Parathyroid adenoma (tissue), 2 donors: ENCODE data around the gene PIGZ.

ENCODE experiments used
- H2AFZ ChIP-seq: fragments of 300-600 bp; sonication (generic); one replicate; pipeline ENCODE4 v1.7.0; 2017; ENCODE audit warnings: antibody characterized with exemption, mild to moderate bottlenecking
- H3K27ac ChIP-seq: fragments of 300-600 bp; sonication (generic); one replicate; pipeline ENCODE4 v1.7.0; 2017
- H3K27me3 ChIP-seq: fragments of 300-600 bp; sonication (generic); one replicate; pipeline ENCODE4 v1.7.0; 2017; ENCODE audit warnings: low read length; ENCODE audit not compliant: control insufficient read depth, insufficient read depth
- H3K36me3 ChIP-seq: fragments of 300-600 bp; sonication (generic); one replicate; pipeline ENCODE4 v1.7.0; 2017; ENCODE audit warnings: low read length; ENCODE audit not compliant: control insufficient read depth, insufficient read depth
- H3K4me1 ChIP-seq: fragments of 300-600 bp; sonication (generic); one replicate; pipeline ENCODE4 v1.7.0; 2017; ENCODE audit warnings: control low read depth
- H3K4me2 ChIP-seq: fragments of 300-600 bp; sonication (generic); one replicate; pipeline ENCODE4 v1.7.0; 2017; ENCODE audit warnings: low read length
- H3K4me3 ChIP-seq: fragments of 300-600 bp; sonication (generic); one replicate; pipeline ENCODE4 v1.7.0; 2017; ENCODE audit warnings: low read depth, low read length
- H3K79me2 ChIP-seq: fragments of 300-600 bp; sonication (generic); one replicate; pipeline ENCODE4 v1.7.0; 2017; ENCODE audit warnings: control low read depth
- H3K9ac ChIP-seq: fragments of 300-600 bp; sonication (generic); one replicate; pipeline ENCODE4 v1.7.0; 2017; ENCODE audit warnings: mild to moderate bottlenecking
- H3K9me3 ChIP-seq: fragments of 300-600 bp; sonication (generic); one replicate; pipeline ENCODE4 v1.7.0; 2017; ENCODE audit warnings: low read length; ENCODE audit not compliant: control insufficient read depth
- CTCF ChIP-seq: fragments of 300-600 bp; sonication (generic); IDR thresholded peaks from one replicate; pipeline ENCODE4 v1.7.0; 2017; ENCODE audit warnings: antibody characterized with exemption, mild to moderate bottlenecking
- donor health status: primary hyperparathyroidism.

The PIGZ gene

GRCh38 chr3:196995027-196995426 lies 26.4 kb upstream of the PIGZ start:
- H3K27me3 ChIP-seq: no peaks in the 10 kb centered on the region
- TF ChIP-seq CTCF: no peak
- no peak overlapping the region for H3K4me2 ChIP-seq
- H3K4me1 ChIP-seq: peaks cover 7% of the 10 kb centered on the region
- no peak overlapping the region for H2AFZ ChIP-seq
- H3K27ac ChIP-seq: no peak overlapping the region
- no peak overlapping the region for H3K4me3 ChIP-seq
- no peaks in the 10 kb centered on the region for H3K79me2 ChIP-seq
- H3K9ac ChIP-seq: no peak overlapping the region
- H3K9me3 ChIP-seq: no peaks in the 10 kb centered on the region
- H3K36me3 ChIP-seq: no peaks in the 10 kb centered on the region

- TF ChIP-seq CTCF: no peak
- Histone ChIP-seq H3K79me2 (no peaks in the 10 kb centered on the region), H3K9me3 (no peaks in the 10 kb centered on the region), H3K36me3 (no peaks in the 10 kb centered on the region), H3K9ac (no peak overlapping the region), H3K4me2 (no peak overlapping the region), H3K27me3 (no peaks in the 10 kb centered on the region), H3K4me3 (no peak overlapping the region), H3K4me1 (peaks cover 7% of the 10 kb centered on the region), H3K27ac (no peak overlapping the region), H2AFZ (no peak overlapping the region)
These were observed 25.4 kb upstream of the PIGZ start for GRCh38 chr3:196994056-196994455.

GRCh38 chr3:196992461-196993065 lies 23.9 kb upstream of the PIGZ start:
- no peak for TF ChIP-seq CTCF
- no peaks in the 10 kb centered on the region for H3K27me3 ChIP-seq
- no peak overlapping the region for H3K4me2 ChIP-seq
- H3K27ac ChIP-seq: no peak overlapping the region
- H3K4me1 ChIP-seq: peaks cover 16% of the 10 kb centered on the region
- H3K4me3 ChIP-seq: no peak overlapping the region
- no peak overlapping the region for H3K9ac ChIP-seq
- no peak overlapping the region for H2AFZ ChIP-seq
- H3K79me2 ChIP-seq: no peaks in the 10 kb centered on the region
- H3K36me3 ChIP-seq: no peaks in the 10 kb centered on the region
- H3K9me3 ChIP-seq: no peaks in the 10 kb centered on the region

GRCh38 chr3:196991581-196992460 lies 23.2 kb upstream of the PIGZ start:
- Histone ChIP-seq H3K79me2 (no peaks in the 10 kb centered on the region), H3K27ac (no peak overlapping the region), H3K27me3 (no peaks in the 10 kb centered on the region), H2AFZ (no peak overlapping the region), H3K4me3 (no peak overlapping the region), H3K4me1 (peaks cover 13% of the 10 kb centered on the region), H3K9ac (no peak overlapping the region), H3K36me3 (no peaks in the 10 kb centered on the region), H3K9me3 (no peaks in the 10 kb centered on the region), H3K4me2 (no peak overlapping the region)
- no peak for TF ChIP-seq CTCF
